K562 (cell line): ENCODE data around the gene ADGRG1. TPM values are rescaled to one million over a fixed set of nuclear protein-coding genes. Genes with fewer than 3 reads are reported as not detected.
A peak's percentile ranks its signal among the peaks of the same experiment; 100 is the strongest.

Experiments
- CEBPB ChIP-seq: fragments of 450-650 bp; IDR thresholded peaks from 2 replicates; pipeline ENCODE4 v1.6.1; 2016; ENCODE audit warnings: missing genetic modification characterization, missing compliant biosample characterization
- CHD7 ChIP-seq: fragments of 200-600 bp; sonication (generic); IDR thresholded peaks from one replicate; pipeline ENCODE4 v1.6.1; 2012; ENCODE audit warnings: mild to moderate bottlenecking, low read depth, low read length, inconsistent platforms
- CTCF ChIP-seq, 3 experiments: IDR thresholded peaks in 2 of 3; conservative IDR thresholded peaks in 1 of 3; 2 replicates each; pipeline ENCODE4 v1.5.1; 2011 to 2012; ENCODE audit warnings: low read length in 3 of 3, mild to moderate bottlenecking in 3 of 3, control low read depth in 2 of 3, improper control_type of control experiment in 1 of 3, inconsistent platforms in 1 of 3, low read depth in 1 of 3, mixed read lengths in 1 of 3, moderate library complexity in 1 of 3; ENCODE audit not compliant: insufficient read depth in 2 of 3
- ESRRA ChIP-seq: fragments of 450-650 bp; IDR thresholded peaks from 2 replicates; pipeline ENCODE4 v1.6.1; 2014; ENCODE audit warnings: low read depth, mild to moderate bottlenecking, moderate library complexity, borderline replicate concordance
- FOXK2 ChIP-seq, 2 experiments: fragments of 450-650 bp; IDR thresholded peaks in 1 of 2; conservative IDR thresholded peaks in 1 of 2; 2 replicates each; pipeline ENCODE4 v1.6.1; 2016; ENCODE audit warnings: low read depth in 2 of 2, mild to moderate bottlenecking in 1 of 2
- HINFP ChIP-seq: fragments of 450-650 bp; conservative IDR thresholded peaks from 2 replicates; pipeline ENCODE4 v1.6.1; 2016; ENCODE audit warnings: missing genetic modification characterization, low read depth, mild to moderate bottlenecking, control low read depth, missing compliant biosample characterization
- NCOA1 ChIP-seq: fragments of 450-650 bp; IDR thresholded peaks from 2 replicates; pipeline ENCODE4 v1.6.1; 2016; ENCODE audit warnings: low read depth
- TBP ChIP-seq: optimal IDR thresholded peaks from 2 replicates; pipeline ENCODE3; 2011; ENCODE audit warnings: low read depth, low read length, improper control_type of control experiment
- TRIM28 ChIP-seq: fragments of 450-650 bp; IDR thresholded peaks from 2 replicates; pipeline ENCODE4 v1.6.1; 2017
- ZNF583 ChIP-seq: fragments of 250-450 bp; sonication (Bioruptor Pico); IDR thresholded peaks from 2 replicates; pipeline ENCODE4 v1.4.0; 2020
- ZNF655 ChIP-seq: fragments of 250-450 bp; sonication (Bioruptor Pico); IDR thresholded peaks from 2 replicates; pipeline ENCODE4 v1.5.0; 2021
- polyA plus RNA-seq, 8 experiments: library from polyadenylated mRNA; depleted of rRNA in 4 of 8; stranded (reverse) in 5 of 8; unstranded in 3 of 8; fragments of >200 nt; fragmentation: Nextera tagmentation in 2 of 8; fragmentation: Illumina TruSeq in 1 of 8; extraction: Ambion mirVana in 2 of 8; extraction: Trizol in 1 of 8; gene quantifications; 2 replicates each; pipeline versions ENCODE4 v1.2.1 to v1.2.3, GENCODE V29; 2011 to 2014; ENCODE audit warnings: inconsistent platforms in 1 of 8, missing spikeins in 1 of 8
- total RNA-seq, 7 experiments: library from RNA; depleted of rRNA in 6 of 7; stranded (reverse); fragments of >200 nt in 6 of 7; fragmentation: Illumina TruSeq in 2 of 7; extraction: Trizol in 2 of 7; gene quantifications; 2 replicates each; pipeline versions ENCODE4 v1.2.1 to v1.2.3, GENCODE V29; 2011 to 2021; ENCODE audit warnings: low replicate concordance in 1 of 7

The ADGRG1 gene
- total and polyA plus RNA-seq, 9 of the 15 experiments (the other 6 are each of a cell fraction or from before 2014, with no cell fraction given): 0.04 to 0.31 (median 0.16) TPM; not detected in 6

- 0 out of 4 replicates have a peak, but pooled peaks have one; percentile 29 to 49 for TF ChIP-seq FOXK2 (conservative IDR thresholded peaks at IDR 0.05 in 1 of 2, IDR thresholded peaks at IDR 0.05 in 1 of 2; ENCODE audit: low read depth in 2 of 2)
- no peak for TF ChIP-seq TBP
- peak; percentile 81; the same call in 1 of the 2 replicates for TF ChIP-seq ESRRA
- TF ChIP-seq CEBPB (tag): peak; percentile 30; the same call in 1 of the 2 replicates
- no peak; the same call in 1 of the 2 replicates for TF ChIP-seq TRIM28
- no peak for TF ChIP-seq CTCF (IDR thresholded peaks at IDR 0.05 in 2 of 3, conservative IDR thresholded peaks at IDR 0.05 in 1 of 3; ENCODE audit: insufficient read depth in 2 of 3, low read depth in 1 of 3, low read length in 3 of 3)
- peak; percentile 28; the same call in 1 of the 2 replicates for TF ChIP-seq HINFP
- TF ChIP-seq ZNF583 (CRISPR knock-in tag): peak; percentile 70; the same call in 1 of the 2 replicates
- TF ChIP-seq CHD7: no peak
- TF ChIP-seq ZNF655 (CRISPR knock-in tag): no peak
- TF ChIP-seq NCOA1: no peak
Observed at GRCh38 chr16:57690782-57691471, 62.5 kb downstream of the ADGRG1 start (continued).
